AG09319 (cell line): ENCODE results near the gene TASL.

Source experiments
- DNase-seq: peaks from one replicate; pipeline ENCODE4 v3.0.0-alpha.2; 2010; ENCODE audit warnings: low read depth; ENCODE audit errors: extremely low read depth
- CTCF ChIP-seq: IDR thresholded peaks from 2 replicates; pipeline ENCODE4 v1.5.1; 2011; ENCODE audit warnings: low read depth, mild to moderate bottlenecking, inconsistent platforms, low read length, moderate library complexity

Gene TASL, protein sequence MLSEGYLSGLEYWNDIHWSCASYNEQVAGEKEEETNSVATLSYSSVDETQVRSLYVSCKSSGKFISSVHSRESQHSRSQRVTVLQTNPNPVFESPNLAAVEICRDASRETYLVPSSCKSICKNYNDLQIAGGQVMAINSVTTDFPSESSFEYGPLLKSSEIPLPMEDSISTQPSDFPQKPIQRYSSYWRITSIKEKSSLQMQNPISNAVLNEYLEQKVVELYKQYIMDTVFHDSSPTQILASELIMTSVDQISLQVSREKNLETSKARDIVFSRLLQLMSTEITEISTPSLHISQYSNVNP

DNA sequence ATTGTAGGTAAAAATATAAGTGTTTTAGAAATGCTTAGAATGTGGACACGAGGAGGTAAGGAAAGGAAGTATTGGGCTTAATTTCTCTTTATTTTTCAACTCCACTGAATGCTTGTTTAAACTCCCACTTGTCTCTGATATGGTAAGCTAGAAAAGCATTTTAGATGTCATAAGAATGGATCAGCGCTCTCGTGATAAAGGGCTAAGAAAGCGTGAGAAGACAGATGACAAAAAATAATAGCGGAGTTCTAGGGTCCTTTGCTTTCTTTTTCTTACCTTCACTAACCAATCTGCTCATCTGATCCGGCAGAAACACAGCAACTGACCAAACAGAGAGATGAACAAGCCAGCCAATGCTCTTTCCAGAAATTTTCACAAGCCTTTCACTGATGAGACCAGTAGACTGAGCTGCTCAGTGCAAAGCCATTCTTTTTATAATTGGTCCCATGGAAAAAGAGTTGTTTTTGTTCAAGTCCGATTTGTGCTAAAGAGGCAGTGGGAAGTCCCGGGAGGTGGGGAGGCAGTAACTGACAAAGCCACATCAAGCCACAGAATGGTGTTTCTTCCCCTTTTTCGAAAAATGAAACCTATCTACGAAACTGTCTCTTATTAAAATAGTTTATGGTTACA lies at the start of gene TASL:
TASL (minus strand) TSS at position 405 of the 630 bp plus-strand sequence. CDS start 17,411 bp downstream, outside the sequence.
- no peak for DNase-seq

DNA sequence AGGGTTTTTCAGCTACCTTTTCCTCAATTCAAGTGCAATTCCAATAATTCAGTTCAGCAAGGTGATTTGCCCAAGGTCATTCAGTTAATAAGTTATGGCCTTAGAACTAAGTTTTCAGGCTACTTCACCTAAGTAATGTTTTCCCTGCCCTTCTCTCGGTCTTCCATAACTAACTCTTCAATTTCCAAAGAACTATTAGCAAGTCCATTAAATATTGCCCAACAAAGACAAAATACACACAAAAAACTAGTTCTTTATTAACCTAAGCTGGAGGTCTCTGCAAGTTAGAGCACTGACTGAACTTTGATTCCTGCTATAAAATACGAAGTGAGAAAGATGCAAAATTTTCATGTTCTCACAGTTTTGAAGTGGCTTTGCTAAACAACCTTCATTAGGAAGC lies 48.8 kb upstream of the TASL start:
- no peak for DNase-seq
- TF ChIP-seq CTCF = no peak

More for the DNA sequence above, at the start of gene TASL:
- no peak for TF ChIP-seq CTCF

GRCh38 chrX:30622361-30622760 lies 44.8 kb upstream of the TASL start:
- TF ChIP-seq CTCF = no peak
- no peak for DNase-seq

- DNase-seq = peak; percentile 48
- no peak for TF ChIP-seq CTCF
These were observed 43.5 kb upstream of the TASL start for GRCh38 chrX:30620980-30621618.

- no peak for DNase-seq
- no peak for TF ChIP-seq CTCF
These were observed 42.6 kb upstream of the TASL start for GRCh38 chrX:30620125-30620524.

GRCh38 chrX:30618160-30618765 lies 40.7 kb upstream of the TASL start:
- DNase-seq = no peak
- TF ChIP-seq CTCF = no peak

DNA sequence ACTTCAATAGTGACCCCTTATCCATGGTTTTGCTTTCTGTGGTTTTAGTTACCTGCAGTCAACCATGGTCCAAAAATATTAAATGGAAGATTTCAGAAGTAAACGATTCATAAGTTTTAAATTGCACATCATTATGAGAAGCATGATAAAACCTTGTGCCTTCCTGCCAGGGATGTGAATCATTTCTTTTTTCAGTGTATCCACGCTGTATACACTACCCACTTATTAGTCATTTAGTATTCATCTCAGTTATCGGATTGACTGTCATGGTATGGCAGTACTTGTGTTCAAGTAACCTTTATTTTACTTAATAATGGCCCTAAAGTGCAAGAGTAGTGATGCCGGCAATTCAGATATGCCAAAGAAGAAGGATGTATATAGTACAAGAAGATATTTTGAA lies 37.7 kb upstream of the TASL start:
- DNase-seq = no peak
- TF ChIP-seq CTCF = no peak
